ENCODE measurements around the gene ST6GALNAC4. TPM values are rescaled to one million over a fixed set of nuclear protein-coding genes. Genes with fewer than 3 reads are reported as not detected.
A peak's percentile ranks its signal among the peaks of the same experiment; 100 is the strongest.

The ST6GALNAC4 gene
- total and polyA plus RNA-seq, 2 experiments from 2014 or later, result 48.8 to 119 TPM

- H3K36me3 ChIP-seq, result no peaks in the 10 kb centered on the region
- DNase-seq (ENCODE audit: low read depth in 1 of 2, low spot score in 1 of 2), result no peak
- H3K4me3 ChIP-seq, result no peak overlapping the region
- no peak for TF ChIP-seq CTCF (IDR thresholded peaks at IDR 0.05; ENCODE audit: low read depth, low read length)
- peak overlapping the region; percentile 79 for H3K27ac ChIP-seq
- H3K27me3 ChIP-seq, result no peaks in the 10 kb centered on the region
- no peaks in the 10 kb centered on the region for H3K9me3 ChIP-seq (ENCODE audit: low read depth)
- peaks cover 54% of the 10 kb centered on the region for H3K4me1 ChIP-seq (ENCODE audit: low read depth)
These were observed 56.1 kb downstream of the ST6GALNAC4 start for GRCh38 chr9:127860779-127861178.

DNA sequence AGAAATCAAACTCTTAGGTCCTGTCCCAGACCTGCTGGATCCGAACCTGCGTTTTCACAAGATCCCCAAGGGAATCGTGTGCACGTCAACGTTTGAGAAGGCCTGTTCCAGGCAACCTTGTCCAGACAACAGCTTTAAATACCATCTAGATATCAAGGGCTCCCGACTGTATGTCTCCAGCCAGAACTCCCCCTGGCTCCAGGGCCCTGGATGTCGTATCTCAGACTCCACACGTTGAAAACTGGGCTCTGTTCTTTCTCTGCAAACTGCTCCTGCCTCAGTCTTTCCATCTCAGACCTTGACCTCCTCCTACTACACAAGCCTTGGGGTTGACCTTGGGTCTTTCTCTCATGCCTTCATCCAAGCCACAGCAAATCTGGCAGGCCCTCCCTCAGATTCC is 56.6 kb downstream of the ST6GALNAC4 start:
- H3K27ac ChIP-seq, result peak overlapping the region; percentile 79
- peak; percentile 71 to 81 for DNase-seq (ENCODE audit: low read depth in 1 of 2, low spot score in 1 of 2)
- no peaks in the 10 kb centered on the region for H3K36me3 ChIP-seq
- no peaks in the 10 kb centered on the region for H3K27me3 ChIP-seq
- no peak for TF ChIP-seq CTCF (IDR thresholded peaks at IDR 0.05; ENCODE audit: low read depth, low read length)
- no peaks in the 10 kb centered on the region for H3K9me3 ChIP-seq (ENCODE audit: low read depth)
- H3K4me3 ChIP-seq, result no peak overlapping the region
- H3K4me1 ChIP-seq (ENCODE audit: low read depth), result peaks cover 54% of the 10 kb centered on the region

DNA sequence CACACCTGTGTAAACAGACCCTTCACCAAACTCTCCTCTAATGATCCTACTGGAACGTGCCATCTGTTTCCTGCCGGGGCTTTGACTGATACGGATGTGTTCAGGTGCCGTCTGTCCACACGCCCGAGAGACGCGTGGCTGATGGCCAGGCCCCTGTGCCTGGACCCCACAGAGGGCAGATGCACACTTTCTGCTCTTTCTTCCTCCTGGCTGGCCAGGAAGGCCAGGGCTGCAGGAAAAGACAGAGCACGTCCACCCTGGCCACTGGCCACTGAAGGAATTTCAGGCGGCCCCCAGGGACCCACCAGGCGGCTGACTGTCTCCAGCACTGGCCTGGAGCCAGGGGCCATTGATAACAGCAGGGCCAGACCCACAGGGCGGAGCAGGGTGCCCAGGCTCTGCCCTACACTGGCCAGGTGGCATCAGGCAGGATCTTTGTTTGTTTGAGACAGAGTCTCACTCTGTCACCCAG is 58.8 kb downstream of the ST6GALNAC4 start:
- H3K27me3 ChIP-seq, result no peaks in the 10 kb centered on the region
- peak overlapping the region; percentile 79 for H3K27ac ChIP-seq
- H3K4me1 ChIP-seq (ENCODE audit: low read depth), result peaks cover 65% of the 10 kb centered on the region
- H3K4me3 ChIP-seq, result no peak overlapping the region
- peak in 1 of 2 donors; percentile 69 for DNase-seq (ENCODE audit: low read depth in 1 of 2, low spot score in 1 of 2)
- no peak for TF ChIP-seq CTCF (IDR thresholded peaks at IDR 0.05; ENCODE audit: low read depth, low read length)
- H3K36me3 ChIP-seq, result no peaks in the 10 kb centered on the region
- no peaks in the 10 kb centered on the region for H3K9me3 ChIP-seq (ENCODE audit: low read depth)

Other genes with a start within 250 kb of the ST6GALNAC4 start
- gene CFAP157, start 210.1 kb downstream of the ST6GALNAC4 start, total RNA-seq, result 0.81 and 0.86 TPM in 2 replicates
- gene CFAP157, start 210.1 kb downstream of the ST6GALNAC4 start, polyA plus RNA-seq, result 0.40 and 0.76 TPM in 2 replicates
- 23.7 and 24.4 TPM in 2 replicates for gene PTRH1, start 201.4 kb downstream of the ST6GALNAC4 start, total RNA-seq
- gene PTRH1, start 201.4 kb downstream of the ST6GALNAC4 start, polyA plus RNA-seq, result 27.5 and 34.4 TPM in 2 replicates
- 0.06 TPM in 1 of 2 replicates, not detected in the other for gene TTC16, start 201.0 kb downstream of the ST6GALNAC4 start, total RNA-seq
- gene TTC16, start 201.0 kb downstream of the ST6GALNAC4 start, polyA plus RNA-seq, result not detected in 2 replicates
- gene TOR2A, start 181.7 kb downstream of the ST6GALNAC4 start, total RNA-seq, result 22.8 and 29.2 TPM in 2 replicates
- 20.6 and 25.7 TPM in 2 replicates for gene TOR2A, start 181.7 kb downstream of the ST6GALNAC4 start, polyA plus RNA-seq
- gene SH2D3C, start 138.4 kb downstream of the ST6GALNAC4 start, total RNA-seq, result 3.5 and 9.9 TPM in 2 replicates
- 3.7 and 9.4 TPM in 2 replicates for gene SH2D3C, start 138.4 kb downstream of the ST6GALNAC4 start, polyA plus RNA-seq
- 85.1 and 162 TPM in 2 replicates for gene CDK9, start 131.0 kb downstream of the ST6GALNAC4 start, total RNA-seq
- 139 and 193 TPM in 2 replicates for gene CDK9, start 131.0 kb downstream of the ST6GALNAC4 start, polyA plus RNA-seq
- gene FPGS, start 114.2 kb downstream of the ST6GALNAC4 start, total RNA-seq, result 112 and 123 TPM in 2 replicates
- 78.3 and 111 TPM in 2 replicates for gene FPGS, start 114.2 kb downstream of the ST6GALNAC4 start, polyA plus RNA-seq
- 6.9 and 15.8 TPM in 2 replicates for gene ENG, start 62.4 kb downstream of the ST6GALNAC4 start, total RNA-seq
- 12.6 and 35.4 TPM in 2 replicates for gene ENG, start 62.4 kb downstream of the ST6GALNAC4 start, polyA plus RNA-seq
- 174 and 175 TPM in 2 replicates for gene AK1, start 39.4 kb downstream of the ST6GALNAC4 start, total RNA-seq
- 346 and 413 TPM in 2 replicates for gene AK1, start 39.4 kb downstream of the ST6GALNAC4 start, polyA plus RNA-seq
- 49.4 and 73.4 TPM in 2 replicates for gene ST6GALNAC6, start 17.4 kb downstream of the ST6GALNAC4 start, total RNA-seq
- 53.0 and 85.2 TPM in 2 replicates for gene ST6GALNAC6, start 17.4 kb downstream of the ST6GALNAC4 start, polyA plus RNA-seq
- 0.89 and 1.7 TPM in 2 replicates for gene PIP5KL1, start 13.7 kb upstream of the ST6GALNAC4 start, total RNA-seq
- 3.4 and 3.5 TPM in 2 replicates for gene PIP5KL1, start 13.7 kb upstream of the ST6GALNAC4 start, polyA plus RNA-seq
- 26.1 and 35.6 TPM in 2 replicates for gene DPM2, start 20.8 kb upstream of the ST6GALNAC4 start, total RNA-seq
- gene DPM2, start 20.8 kb upstream of the ST6GALNAC4 start, polyA plus RNA-seq, result 54.2 and 70.7 TPM in 2 replicates
- 20.9 and 25.6 TPM in 2 replicates for gene EEIG1, start 63.9 kb upstream of the ST6GALNAC4 start, total RNA-seq
- gene EEIG1, start 63.9 kb upstream of the ST6GALNAC4 start, polyA plus RNA-seq, result 26.6 and 32.5 TPM in 2 replicates
- gene NAIF1, start 150.3 kb upstream of the ST6GALNAC4 start, total RNA-seq, result 9.4 and 15.2 TPM in 2 replicates
- gene NAIF1, start 150.3 kb upstream of the ST6GALNAC4 start, polyA plus RNA-seq, result 6.9 and 10.9 TPM in 2 replicates
- 13.0 and 15.8 TPM in 2 replicates for gene SLC25A25, start 151.2 kb upstream of the ST6GALNAC4 start, total RNA-seq
- 9.1 and 9.8 TPM in 2 replicates for gene SLC25A25, start 151.2 kb upstream of the ST6GALNAC4 start, polyA plus RNA-seq
- gene PTGES2, start 210.7 kb upstream of the ST6GALNAC4 start, total RNA-seq, result 132 and 141 TPM in 2 replicates
- gene PTGES2, start 210.7 kb upstream of the ST6GALNAC4 start, polyA plus RNA-seq, result 206 and 240 TPM in 2 replicates
- gene LCN2, start 232.4 kb upstream of the ST6GALNAC4 start, total RNA-seq, result not detected in 2 replicates
- 1.2 TPM in 1 of 2 replicates, not detected in the other for gene LCN2, start 232.4 kb upstream of the ST6GALNAC4 start, polyA plus RNA-seq
- 595 and 729 TPM in 2 replicates for gene BBLN, start 243.2 kb upstream of the ST6GALNAC4 start, total RNA-seq
- 243 and 262 TPM in 2 replicates for gene BBLN, start 243.2 kb upstream of the ST6GALNAC4 start, polyA plus RNA-seq

Measured in cardiac muscle cell (in vitro differentiated cells and primary cell).